C4-2B (cell line): Measurements from ENCODE around the gene MAP4K1.

Experiments used
- H3K27ac ChIP-seq: fragments of 450-650 bp; 2 replicates; pipeline ENCODE4 v1.5.1; 2017
- ZFX ChIP-seq: fragments of 450-650 bp; IDR thresholded peaks from 2 replicates; pipeline ENCODE4 v1.6.1; 2017
- TF ChIP-seq, protein P1 (sequence below): fragments of 450-650 bp; conservative IDR thresholded peaks from 2 replicates; pipeline ENCODE4 v1.5.1; 2017; ENCODE audit warnings: mild to moderate bottlenecking

The MAP4K1 gene

DNA sequence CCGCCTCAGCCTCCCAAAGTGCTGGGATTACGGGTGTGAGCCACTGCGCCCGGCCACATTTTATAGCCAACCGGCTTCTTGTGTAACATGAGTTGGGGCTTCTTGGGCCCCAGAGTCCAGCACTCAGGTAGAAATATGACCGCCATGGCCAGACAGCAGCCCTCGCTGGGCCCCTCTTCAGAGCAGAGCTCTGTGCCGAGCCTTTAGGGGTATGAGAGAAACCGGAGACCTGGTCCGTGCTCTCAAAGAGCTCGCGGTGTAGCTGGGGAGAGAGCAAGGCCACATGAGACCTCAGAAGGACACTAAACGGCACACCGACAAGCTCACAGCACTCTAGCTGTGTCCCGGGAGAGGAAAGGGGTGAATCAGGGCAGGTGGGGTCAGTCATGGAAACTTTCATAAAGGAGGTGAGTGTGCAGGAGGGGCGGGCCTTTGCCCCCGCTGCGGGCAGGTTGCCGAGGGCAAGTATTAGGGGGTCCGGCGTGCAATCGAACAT is 45.5 kb upstream of the MAP4K1 start:
- TF ChIP-seq, protein P1, sequence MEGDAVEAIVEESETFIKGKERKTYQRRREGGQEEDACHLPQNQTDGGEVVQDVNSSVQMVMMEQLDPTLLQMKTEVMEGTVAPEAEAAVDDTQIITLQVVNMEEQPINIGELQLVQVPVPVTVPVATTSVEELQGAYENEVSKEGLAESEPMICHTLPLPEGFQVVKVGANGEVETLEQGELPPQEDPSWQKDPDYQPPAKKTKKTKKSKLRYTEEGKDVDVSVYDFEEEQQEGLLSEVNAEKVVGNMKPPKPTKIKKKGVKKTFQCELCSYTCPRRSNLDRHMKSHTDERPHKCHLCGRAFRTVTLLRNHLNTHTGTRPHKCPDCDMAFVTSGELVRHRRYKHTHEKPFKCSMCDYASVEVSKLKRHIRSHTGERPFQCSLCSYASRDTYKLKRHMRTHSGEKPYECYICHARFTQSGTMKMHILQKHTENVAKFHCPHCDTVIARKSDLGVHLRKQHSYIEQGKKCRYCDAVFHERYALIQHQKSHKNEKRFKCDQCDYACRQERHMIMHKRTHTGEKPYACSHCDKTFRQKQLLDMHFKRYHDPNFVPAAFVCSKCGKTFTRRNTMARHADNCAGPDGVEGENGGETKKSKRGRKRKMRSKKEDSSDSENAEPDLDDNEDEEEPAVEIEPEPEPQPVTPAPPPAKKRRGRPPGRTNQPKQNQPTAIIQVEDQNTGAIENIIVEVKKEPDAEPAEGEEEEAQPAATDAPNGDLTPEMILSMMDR: no peak
- no peak for TF ChIP-seq ZFX
- no peak overlapping the region for H3K27ac ChIP-seq

DNA sequence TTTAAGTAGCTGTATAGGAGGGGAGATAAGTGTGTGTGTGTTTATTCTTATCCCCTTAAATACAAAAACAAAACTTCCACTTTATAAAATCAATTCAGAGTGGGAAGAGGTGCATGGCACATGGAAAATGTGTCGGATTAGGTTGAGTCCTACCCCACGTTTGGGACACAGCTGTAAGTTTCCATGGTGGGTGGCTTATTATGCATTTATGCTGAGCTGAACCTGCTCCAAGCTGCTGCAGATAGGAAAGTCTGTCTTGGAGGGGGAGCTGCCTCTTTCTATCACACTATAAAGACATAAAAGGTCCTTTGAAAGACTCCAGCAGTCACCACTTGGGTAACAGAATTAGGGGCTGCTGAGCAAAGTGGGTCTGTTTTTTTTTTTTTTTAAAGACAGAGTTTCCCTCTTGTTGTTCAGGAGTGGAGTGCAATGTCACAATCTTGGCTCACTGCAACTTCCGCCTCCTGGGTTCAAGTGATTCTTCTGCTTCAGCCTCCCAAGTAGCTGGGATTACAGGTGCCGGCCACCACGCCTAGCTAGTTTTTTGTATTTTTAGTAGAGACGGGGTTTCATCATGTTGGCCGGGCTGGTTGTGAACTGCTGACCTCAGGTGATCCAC is 44.9 kb upstream of the MAP4K1 start:
- TF ChIP-seq ZFX: no peak
- TF ChIP-seq, protein P1: no peak
- peak overlapping the region; percentile 53 for H3K27ac ChIP-seq

DNA sequence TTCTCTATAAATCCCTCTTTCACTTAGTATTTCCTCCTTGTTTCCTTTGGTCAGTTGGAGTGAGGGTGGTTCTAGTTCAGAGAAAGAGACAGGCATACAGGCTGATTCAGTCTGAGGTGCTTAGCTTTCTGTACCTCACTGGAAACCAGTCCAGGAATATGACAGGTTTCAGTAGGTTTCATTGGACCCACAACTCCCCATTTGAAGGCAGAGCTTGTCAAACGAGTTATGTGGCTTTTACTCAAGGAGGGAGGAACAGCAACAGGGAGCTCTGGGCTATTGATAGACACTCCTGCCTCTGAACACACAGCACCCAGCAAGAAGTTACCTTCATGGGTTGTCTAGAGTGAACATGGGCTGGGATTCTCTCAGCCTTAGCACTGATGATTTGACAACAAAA is 44.2 kb upstream of the MAP4K1 start:
- TF ChIP-seq, protein P1: no peak
- no peak for TF ChIP-seq ZFX
- peak overlapping the region; percentile 53 for H3K27ac ChIP-seq

DNA sequence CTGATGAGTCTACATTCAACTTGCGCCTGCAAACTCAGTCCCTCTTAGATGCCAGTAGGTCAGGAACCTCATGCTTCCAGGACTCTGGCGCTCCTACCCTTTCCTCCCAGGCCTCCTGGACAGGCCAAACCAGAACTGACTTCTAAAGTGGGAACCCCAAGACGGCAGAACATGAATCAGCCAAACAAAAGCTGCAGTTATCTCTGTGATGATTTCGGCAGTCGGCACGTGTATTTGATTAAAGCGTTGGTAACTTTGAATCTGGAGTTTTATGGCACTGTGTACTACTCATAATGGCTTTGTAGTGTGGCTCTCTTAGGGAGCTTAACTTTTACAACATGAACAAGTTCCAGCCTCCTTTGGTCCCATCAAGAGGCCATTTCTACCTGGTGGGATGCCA is 43.4 kb upstream of the MAP4K1 start:
- H3K27ac ChIP-seq: no peak overlapping the region; the same call in 1 of the 2 replicates
- TF ChIP-seq, protein P1: no peak
- no peak for TF ChIP-seq ZFX

DNA sequence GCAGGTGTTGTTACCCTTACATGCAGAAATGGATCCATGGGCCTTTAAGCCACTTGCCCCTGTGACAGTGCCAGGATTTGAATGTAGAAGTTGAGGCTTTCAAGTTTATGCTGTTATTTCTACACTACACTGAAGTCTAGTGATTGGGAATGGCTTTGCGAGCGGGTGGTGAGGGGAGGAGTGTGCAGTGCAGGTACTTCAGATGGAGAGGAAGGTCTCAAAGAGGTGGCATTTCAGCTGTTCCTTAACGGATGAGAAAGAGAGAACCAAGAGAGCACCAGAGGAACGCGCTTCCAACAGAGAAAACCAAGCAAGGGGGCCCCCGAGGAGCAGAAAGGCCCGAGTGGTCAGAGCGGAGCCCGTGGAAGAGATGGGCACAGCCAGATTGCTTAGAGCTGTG is 43.0 kb upstream of the MAP4K1 start:
- TF ChIP-seq, protein P1: no peak
- TF ChIP-seq ZFX: no peak
- H3K27ac ChIP-seq: peak overlapping the region; percentile 92; the same call in 1 of the 2 replicates

DNA sequence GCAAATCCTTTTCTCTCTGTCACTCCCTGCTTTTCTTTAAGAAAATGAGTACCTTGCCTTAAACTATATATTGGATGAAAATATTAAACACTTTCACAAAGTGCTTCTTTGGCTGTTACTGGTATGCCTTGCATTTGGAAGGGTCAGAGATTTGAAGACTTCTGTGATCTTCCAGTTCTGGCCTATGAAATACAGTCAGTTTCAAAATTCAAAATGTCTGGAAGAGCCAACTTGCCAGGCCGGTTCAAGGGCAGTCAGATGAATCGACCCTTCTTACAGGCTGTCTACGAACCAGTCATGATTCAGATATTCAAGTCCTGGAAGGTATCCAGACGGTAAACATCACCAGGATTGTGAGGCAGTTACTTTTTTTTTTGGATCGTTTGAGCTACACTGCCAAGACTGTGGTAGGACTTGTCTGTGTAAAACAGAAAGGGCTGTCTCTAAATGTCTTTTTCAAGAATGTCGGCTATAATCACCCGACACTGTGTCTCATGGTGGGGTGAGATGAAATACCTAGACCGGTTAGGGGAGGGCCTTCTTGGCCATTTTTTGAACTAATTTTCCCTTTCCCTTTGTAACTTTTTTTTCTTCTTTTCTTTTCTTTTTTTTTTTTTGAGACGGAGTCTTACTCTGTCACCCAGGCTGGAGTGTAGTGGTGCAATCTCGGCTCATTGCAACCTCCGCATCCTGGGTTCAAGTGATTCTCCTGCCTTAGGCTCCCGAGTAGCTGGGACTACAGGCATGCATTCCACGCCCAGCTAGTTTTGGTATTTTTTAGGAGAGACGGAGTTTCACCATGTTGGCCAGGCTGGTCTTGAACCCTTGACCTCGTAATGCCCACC is 40.9 kb upstream of the MAP4K1 start:
- H3K27ac ChIP-seq: peak overlapping the region; percentile 92
- TF ChIP-seq, protein P1: no peak
- no peak for TF ChIP-seq ZFX

DNA sequence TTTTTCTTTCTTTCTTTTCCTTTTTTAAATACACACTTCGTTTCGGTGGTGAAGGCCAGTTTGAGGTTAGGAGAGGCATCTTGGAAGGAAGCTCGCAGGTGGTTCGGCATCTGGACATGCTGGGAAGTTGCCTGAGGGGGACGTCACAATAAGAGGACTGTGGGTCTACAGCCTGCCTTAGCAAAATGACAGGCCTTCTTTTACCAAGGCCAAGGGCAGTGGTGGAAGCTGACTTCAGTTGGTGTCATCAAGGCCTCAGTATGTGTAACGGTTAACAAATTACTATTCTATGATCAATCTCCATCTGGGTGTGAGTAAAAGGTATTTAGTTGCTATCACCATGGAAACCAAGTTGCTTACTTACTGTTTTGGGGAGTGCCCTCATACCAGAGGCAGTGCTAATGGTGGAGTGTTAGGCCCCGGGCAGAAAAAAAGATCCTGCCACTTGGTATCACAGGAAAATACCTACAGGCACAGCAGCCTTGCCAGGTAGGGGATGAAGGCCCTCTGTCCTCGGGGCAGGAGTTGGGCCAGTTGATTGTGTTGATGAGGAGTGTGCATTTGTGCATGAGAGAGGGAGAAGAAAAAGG is 40.0 kb upstream of the MAP4K1 start:
- peak overlapping the region; percentile 92 for H3K27ac ChIP-seq
- TF ChIP-seq, protein P1: no peak
- TF ChIP-seq ZFX: no peak
